ENCODE results near the gene COMMD10.

The COMMD10 gene

GRCh38 chr5:116133281-116133680 is 48.5 kb downstream of the COMMD10 start:
- H3K4me3 ChIP-seq (ENCODE audit: low read depth, low read length) = no peak overlapping the region
- DNase-seq (ENCODE audit: low read depth) = no peak
- no peak for TF ChIP-seq CTCF (conservative IDR thresholded peaks at IDR 0.05; ENCODE audit: low read depth, low read length)

- no peak for TF ChIP-seq CTCF (conservative IDR thresholded peaks at IDR 0.05; ENCODE audit: low read depth, low read length)
- no peak overlapping the region for H3K4me3 ChIP-seq (ENCODE audit: low read depth, low read length)
- no peak for DNase-seq (ENCODE audit: low read depth)
These were observed 50.5 kb downstream of the COMMD10 start for GRCh38 chr5:116135344-116135743.

GRCh38 chr5:116137544-116138378 is 52.9 kb downstream of the COMMD10 start:
- TF ChIP-seq CTCF (conservative IDR thresholded peaks at IDR 0.05; ENCODE audit: low read depth, low read length) = peak; percentile 72
- no peak overlapping the region for H3K4me3 ChIP-seq (ENCODE audit: low read depth, low read length)
- DNase-seq (ENCODE audit: low read depth) = peak; percentile 79

GRCh38 chr5:116142495-116142894 is 57.7 kb downstream of the COMMD10 start:
- peak; percentile 22 for TF ChIP-seq CTCF (conservative IDR thresholded peaks at IDR 0.05; ENCODE audit: low read depth, low read length)
- DNase-seq (ENCODE audit: low read depth) = no peak

GRCh38 chr5:116144103-116144502 is 59.3 kb downstream of the COMMD10 start:
- no peak for TF ChIP-seq CTCF (conservative IDR thresholded peaks at IDR 0.05; ENCODE audit: low read depth, low read length)
- peak; percentile 55 for DNase-seq (ENCODE audit: low read depth)
- H3K4me3 ChIP-seq (ENCODE audit: low read depth, low read length) = no peak overlapping the region

More at GRCh38 chr5:116142495-116142894, 57.7 kb downstream of the COMMD10 start:
- no peak overlapping the region for H3K4me3 ChIP-seq (ENCODE audit: low read depth, low read length)

GRCh38 chr5:116144991-116145390 is 60.2 kb downstream of the COMMD10 start:
- no peak overlapping the region for H3K4me3 ChIP-seq (ENCODE audit: low read depth, low read length)
- DNase-seq (ENCODE audit: low read depth) = no peak
- no peak for TF ChIP-seq CTCF (conservative IDR thresholded peaks at IDR 0.05; ENCODE audit: low read depth, low read length)

GRCh38 chr5:116145416-116145815 is 60.6 kb downstream of the COMMD10 start:
- TF ChIP-seq CTCF (conservative IDR thresholded peaks at IDR 0.05; ENCODE audit: low read depth, low read length) = no peak
- H3K4me3 ChIP-seq (ENCODE audit: low read depth, low read length) = no peak overlapping the region
- DNase-seq (ENCODE audit: low read depth) = no peak

All from choroid plexus epithelial cell (primary cell).